KOPT-K1 (cell line): ENCODE results near the gene BICD1.

Experiments
- H3K27ac ChIP-seq: fragments of 200-600 bp; sonication (generic); 2 replicates; pipeline ENCODE4 v1.5.1; 2016; ENCODE audit warnings: antibody characterized with exemption, mild to moderate bottlenecking, low read depth, low read length; ENCODE audit not compliant: poor library complexity, severe bottlenecking
- H3K36me3 ChIP-seq: fragments of 200-600 bp; sonication (generic); 2 replicates; pipeline ENCODE4 v1.5.1; 2017; ENCODE audit warnings: antibody characterized with exemption, mild to moderate bottlenecking, low read length, moderate library complexity; ENCODE audit not compliant: insufficient read depth
- H3K9me3 ChIP-seq: fragments of 200-600 bp; sonication (generic); 2 replicates; pipeline ENCODE4 v1.5.1; 2017; ENCODE audit warnings: antibody characterized with exemption, low read length, mild to moderate bottlenecking; ENCODE audit not compliant: insufficient read depth, poor library complexity, severe bottlenecking

The BICD1 gene

DNA sequence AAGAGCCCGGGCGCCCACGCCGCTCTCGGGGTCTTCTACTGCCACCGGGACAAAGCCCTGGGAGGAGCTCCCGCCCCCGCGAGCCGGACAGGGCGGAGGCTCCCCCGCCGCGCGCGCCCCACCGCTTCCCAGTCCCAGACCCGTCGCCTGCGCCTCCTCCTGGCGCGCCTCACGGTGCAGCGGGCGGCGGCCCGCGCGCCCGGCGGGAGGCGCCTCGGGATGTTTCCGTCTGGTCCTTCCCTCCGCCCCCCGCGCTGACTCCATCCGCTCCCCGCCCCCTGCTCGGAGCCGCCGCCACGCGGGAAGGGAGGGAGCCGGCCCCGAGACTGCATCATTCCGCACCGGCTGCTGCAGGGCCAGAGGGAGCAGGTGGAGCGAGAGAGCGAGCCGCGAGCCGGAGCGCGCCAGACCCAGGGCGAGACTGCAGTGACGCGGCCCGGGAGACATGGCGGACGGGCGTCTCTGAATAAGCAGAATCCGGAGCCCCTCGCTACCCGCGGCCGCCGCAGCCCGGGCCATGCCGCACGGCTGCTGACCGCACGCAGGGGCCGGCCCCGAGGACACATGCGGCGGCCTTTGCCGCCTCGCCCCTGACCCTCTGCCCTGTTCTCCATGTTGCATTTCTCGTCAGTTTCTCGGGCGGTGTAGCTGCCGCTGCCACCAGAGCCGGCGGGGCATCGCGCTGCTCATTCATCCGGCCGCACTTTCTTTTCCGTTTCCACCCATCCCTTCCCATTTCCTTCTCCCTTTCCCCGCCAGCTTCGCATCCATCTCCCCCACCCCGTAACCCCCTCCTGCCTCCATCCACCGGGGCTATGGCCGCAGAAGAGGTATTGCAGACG lies at the start of gene BICD1:
Gene BICD1 (plus strand): TSS at position 331 of the 842 bp plus-strand sequence. CDS start 485 bp downstream, at position 816.
- Histone ChIP-seq H3K9me3 (no peaks in the 10 kb centered on the region), H3K27ac (peak within 1 kb of the TSS; percentile 79), H3K36me3 (peaks cover 6% of the 10 kb centered on the region; the same call in 1 of the 2 replicates)

DNA sequence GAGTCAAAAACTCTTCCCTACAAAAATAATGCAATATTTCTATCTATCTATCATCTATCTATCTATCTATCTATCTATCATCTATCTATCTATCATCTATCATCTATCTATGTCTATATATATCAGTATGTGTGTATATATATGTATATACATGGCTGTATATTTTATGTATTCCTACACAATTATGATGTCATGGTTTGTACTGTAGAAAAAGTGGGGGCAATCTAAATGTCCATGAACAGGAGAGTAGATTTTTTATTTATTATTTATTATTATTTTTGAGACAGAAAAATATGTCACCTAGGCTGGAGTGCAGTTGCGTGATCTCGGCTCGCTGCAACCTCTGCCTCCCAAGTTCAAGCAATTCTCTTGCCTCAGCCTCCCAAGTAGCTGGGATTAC lies 45.6 kb upstream of the BICD1 start:
- Histone ChIP-seq H3K9me3 (no peaks in the 10 kb centered on the region), H3K27ac (no peak overlapping the region)

DNA sequence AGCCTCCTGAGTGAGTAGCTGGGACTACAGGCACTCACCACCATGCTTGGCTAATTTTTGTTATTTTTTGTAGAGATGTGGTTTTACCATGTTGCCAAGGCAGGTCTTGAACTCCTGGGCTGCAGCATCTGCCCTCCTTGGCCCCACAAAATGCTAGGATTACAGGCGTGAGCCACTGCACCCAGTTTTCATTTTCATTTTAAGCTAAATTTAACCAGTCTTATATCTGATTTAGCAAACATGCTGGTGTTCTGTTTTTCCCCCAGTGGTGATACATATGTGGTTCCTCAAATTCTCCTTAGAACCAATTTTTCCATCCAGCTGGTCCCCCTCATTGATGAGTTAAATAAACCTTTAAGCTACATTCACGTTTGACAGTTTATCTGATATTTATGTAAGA lies 43.8 kb upstream of the BICD1 start:
- H3K27ac ChIP-seq: no peak overlapping the region
- no peaks in the 10 kb centered on the region for H3K9me3 ChIP-seq
- H3K36me3 ChIP-seq: no peaks in the 10 kb centered on the region

More for the DNA sequence above, 45.6 kb upstream of the BICD1 start:
- no peaks in the 10 kb centered on the region for H3K36me3 ChIP-seq

DNA sequence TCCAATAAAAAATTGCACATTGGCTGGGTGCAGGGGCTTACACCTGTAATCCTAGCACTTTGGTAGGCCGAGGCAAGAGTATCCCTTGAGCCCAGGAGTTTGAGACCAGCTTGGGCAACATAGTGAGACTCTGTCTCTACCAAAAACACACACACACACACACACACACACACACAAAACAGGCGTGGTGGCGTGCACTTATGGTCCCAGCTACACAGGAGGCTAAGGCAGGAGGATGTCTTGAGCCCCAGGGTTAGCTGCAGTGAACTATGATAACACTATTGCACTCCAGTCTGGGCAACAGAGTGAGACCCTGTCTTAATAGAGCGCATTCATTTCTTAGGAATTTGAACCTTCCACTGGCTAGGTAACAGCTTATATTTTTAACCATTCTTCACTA lies 42.9 kb upstream of the BICD1 start:
- Histone ChIP-seq H3K9me3 (no peaks in the 10 kb centered on the region), H3K36me3 (no peaks in the 10 kb centered on the region), H3K27ac (no peak overlapping the region)

DNA sequence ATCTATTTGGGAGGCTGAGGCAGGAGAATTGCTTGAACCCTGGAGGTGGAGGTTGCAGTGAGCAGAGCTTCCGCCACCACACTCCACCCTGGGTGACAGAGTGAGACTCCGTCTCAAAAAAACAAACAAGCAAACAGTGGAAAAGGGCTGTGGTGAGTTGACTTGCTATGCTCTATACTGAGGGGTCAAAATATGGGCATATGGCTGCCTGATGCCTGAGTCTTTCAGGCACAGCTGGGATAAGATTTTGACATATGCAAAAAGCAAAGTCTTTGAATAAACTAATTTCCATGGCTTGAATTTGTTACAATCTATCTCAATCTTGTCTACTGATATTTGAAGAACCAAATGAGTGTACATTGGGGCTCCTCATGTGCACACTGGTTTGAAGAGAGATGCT lies 40.4 kb upstream of the BICD1 start:
- Histone ChIP-seq H3K9me3 (no peaks in the 10 kb centered on the region), H3K27ac (no peak overlapping the region), H3K36me3 (no peaks in the 10 kb centered on the region)

DNA sequence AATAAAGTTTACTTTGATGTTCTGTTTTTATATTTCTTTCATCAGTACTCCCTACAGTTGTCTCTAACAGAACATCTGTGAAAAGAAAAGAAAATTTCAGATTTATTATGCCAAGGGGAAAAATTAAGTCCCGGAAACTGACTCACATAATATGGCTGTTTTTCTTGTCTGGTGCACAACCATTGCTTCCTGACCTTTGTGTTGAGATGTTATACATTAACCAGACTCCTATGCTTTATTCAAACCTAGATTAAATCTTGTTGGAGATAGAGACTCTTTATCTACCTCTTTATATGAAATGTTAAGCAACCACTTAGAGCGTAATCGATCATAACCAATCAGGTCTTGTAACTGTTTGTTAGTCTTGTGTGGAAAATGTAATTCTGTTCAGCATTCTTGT lies 37.6 kb upstream of the BICD1 start:
- Histone ChIP-seq H3K27ac (no peak overlapping the region), H3K36me3 (no peaks in the 10 kb centered on the region), H3K9me3 (no peaks in the 10 kb centered on the region)

DNA sequence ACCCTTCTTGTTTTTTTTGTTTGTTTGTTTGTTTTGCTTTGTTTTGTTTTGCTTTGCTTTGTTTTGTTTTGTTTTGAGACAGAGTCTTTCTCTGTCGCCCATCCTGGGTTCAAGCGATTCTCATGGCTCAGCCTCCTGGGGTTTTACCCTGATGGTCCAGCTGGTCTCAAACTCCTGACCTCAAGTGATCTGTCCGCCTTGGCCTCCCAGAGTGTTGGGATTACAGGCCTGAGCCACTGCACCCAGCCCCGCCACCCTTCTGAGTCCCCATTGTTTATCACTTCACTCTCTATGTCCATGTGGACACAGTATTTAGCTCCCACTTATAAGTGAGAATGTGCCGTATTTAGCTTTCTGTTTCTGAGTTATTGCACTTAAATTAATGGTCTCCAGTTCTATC lies 36.9 kb upstream of the BICD1 start:
- Histone ChIP-seq H3K27ac (no peak overlapping the region), H3K9me3 (no peaks in the 10 kb centered on the region), H3K36me3 (no peaks in the 10 kb centered on the region)

DNA sequence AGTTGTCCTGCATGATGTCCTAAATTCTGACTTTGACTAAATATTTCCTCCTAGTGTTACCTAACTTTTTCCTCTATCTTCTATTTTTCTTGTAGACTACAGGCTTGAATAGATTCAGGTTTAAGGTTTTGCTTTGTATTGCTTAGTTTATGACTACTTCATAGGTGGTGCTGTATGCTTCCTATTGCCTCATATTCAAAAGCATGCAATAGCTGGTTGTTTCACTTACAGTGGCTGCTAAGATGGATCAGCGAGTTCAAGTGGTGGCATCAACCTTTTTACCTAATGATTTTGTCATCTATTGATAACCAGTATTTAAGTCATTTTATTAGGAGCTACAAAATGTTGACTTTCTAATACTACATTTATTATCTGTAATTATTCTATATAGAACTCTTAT lies 36.3 kb upstream of the BICD1 start:
- no peaks in the 10 kb centered on the region for H3K9me3 ChIP-seq
- H3K27ac ChIP-seq: no peak overlapping the region
- H3K36me3 ChIP-seq: no peaks in the 10 kb centered on the region

DNA sequence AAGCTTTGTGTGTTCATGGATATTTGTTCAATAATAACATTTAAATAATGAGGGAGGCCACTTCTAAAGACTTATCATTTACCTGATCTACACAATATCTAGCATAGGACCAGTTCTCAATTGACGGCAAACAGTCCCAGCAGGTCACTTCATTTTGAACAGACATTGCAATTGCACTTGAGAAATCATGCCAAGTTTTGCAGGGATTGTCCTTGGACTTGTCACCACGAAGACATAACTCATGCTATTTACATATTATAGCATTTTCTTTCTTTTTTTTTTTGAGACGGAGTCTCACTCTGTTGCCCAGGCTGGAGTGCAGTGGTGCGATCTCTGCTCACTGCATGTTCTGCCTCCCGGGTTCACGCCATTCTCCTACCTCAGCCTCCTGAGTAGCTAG lies 34.5 kb upstream of the BICD1 start:
- H3K9me3 ChIP-seq: no peaks in the 10 kb centered on the region
- H3K36me3 ChIP-seq: no peaks in the 10 kb centered on the region
- no peak overlapping the region for H3K27ac ChIP-seq

DNA sequence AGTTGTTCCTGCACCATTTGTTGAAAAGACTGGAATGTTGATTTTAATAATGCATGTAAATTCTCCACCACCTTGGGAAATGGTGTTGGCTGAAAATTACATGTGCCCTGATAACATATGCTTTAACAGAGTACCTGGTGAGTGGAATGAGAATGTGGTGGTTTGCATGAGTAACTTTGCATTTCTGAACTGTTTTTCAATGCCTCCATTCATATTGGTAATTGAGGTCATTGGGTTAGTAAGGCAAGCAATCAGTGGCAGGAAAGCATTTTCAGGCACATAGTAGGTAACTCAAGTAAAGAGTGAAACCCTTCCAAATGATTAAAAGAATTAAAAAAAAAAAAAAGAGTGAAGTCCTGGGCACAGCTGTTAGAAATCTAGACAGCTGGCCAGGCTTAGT lies 32.2 kb upstream of the BICD1 start:
- no peaks in the 10 kb centered on the region for H3K9me3 ChIP-seq
- H3K36me3 ChIP-seq: no peaks in the 10 kb centered on the region
- H3K27ac ChIP-seq: no peak overlapping the region

DNA sequence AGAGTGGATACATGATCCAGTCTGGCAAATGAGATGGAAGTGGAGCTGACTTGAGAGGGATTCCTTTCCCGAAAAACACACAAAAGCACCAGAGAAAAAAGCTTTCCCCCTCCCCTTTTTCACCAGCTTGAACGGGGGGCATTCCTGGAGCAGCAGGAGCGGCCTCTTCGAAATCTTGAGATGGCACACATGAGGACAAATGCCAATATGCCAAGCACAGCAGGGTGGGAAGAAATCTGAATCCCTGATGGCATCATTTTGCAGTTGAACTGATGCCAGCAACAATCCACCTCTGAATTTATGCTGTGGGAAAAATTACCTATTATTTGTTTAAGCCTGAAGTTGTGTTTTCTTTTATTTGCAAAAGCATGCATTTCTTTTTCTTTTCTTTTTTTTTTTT lies 29.7 kb upstream of the BICD1 start:
- H3K36me3 ChIP-seq: no peaks in the 10 kb centered on the region
- no peak overlapping the region for H3K27ac ChIP-seq
- no peaks in the 10 kb centered on the region for H3K9me3 ChIP-seq

DNA sequence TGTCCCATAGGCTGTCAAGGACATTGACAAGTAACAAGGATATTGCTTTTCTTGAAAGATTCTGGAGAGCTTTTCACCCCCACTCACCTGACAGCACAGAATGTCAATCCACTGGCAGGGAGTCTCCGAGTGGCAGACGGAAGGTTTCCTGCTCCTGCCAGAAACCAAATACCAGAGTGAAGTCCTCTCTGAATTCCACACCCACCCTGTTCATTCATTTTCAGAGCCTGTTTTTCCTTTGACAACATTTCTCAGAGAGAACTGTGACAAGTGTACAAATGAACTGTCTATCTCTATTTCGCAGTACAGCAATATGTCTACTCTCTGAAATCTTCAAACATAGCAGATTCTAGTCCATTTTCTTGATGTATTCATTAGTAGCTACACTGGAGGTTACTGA lies 26.2 kb upstream of the BICD1 start:
- Histone ChIP-seq H3K9me3 (no peaks in the 10 kb centered on the region), H3K27ac (no peak overlapping the region), H3K36me3 (no peaks in the 10 kb centered on the region)

DNA sequence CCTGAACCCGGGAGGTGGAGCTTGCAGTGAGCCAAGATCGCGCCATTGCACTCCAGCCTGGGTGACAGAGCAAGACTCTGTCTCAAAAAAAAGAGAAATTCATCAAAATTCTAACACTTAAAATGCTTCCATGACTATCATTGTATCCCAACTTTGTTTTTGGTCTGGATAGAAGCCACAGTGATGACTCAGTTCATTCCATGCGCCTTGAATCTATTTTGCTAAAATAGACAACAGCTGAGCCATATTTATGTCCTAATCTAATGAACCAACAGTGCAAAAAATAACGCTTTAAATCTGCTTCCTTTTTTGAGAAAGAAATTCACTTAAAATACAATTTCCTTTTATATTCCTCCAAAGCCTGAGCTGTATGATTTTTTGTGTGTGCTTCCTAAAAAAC lies 23.2 kb upstream of the BICD1 start:
- H3K27ac ChIP-seq: no peak overlapping the region
- no peaks in the 10 kb centered on the region for H3K9me3 ChIP-seq
- H3K36me3 ChIP-seq: no peaks in the 10 kb centered on the region

DNA sequence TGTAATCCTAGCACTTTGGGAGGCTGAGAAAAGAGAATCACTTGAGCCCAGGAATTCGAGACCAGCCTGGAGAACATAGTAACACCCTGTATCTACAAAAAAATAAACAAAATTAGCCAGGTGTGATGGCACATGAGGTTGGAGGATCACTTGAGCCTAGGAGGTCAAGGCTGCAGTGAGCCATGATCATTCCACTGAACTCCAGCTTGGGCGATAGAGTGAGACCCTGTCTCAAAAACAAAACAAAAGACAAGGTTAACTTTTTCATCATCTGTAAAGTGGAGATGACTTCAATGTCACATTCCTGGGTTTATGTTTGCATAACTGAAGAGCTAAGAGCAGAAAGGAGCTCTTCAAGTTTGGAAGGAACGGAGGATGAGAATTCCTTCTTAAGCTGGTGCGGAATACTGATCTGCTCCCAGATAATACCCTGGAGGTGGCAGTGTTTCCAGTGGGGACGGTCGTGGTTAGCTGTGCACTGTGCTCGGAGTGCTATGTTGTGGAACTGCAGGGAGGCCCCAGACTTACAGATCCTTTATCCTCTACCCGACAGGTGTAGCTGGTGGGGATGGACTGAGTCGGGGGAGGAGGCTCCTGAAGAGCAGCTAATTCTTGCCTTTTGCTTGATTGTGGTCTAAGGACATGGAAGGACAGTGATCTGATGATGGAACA lies 22.5 kb upstream of the BICD1 start:
- H3K27ac ChIP-seq: no peak overlapping the region
- H3K9me3 ChIP-seq: no peaks in the 10 kb centered on the region
- no peaks in the 10 kb centered on the region for H3K36me3 ChIP-seq

DNA sequence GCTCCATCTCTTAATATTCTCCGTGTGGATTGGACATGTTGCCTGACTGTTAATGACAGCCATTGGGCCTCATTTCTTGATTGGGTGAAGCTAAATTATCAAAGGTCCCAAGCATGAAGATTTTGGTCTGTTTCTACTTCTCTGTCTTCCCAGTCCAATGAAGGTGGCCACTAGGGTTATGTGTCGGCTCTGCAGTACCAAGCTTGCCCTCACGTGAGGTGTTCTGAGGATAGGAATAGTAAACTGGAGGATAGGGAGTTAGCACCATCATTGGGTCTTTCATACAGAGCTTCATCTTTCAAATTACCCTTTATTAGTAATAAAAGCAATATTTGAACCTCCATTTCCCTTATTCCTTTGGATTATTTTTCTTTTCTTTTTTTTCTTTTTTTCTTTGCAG lies 21.9 kb upstream of the BICD1 start:
- H3K9me3 ChIP-seq: no peaks in the 10 kb centered on the region
- no peak overlapping the region for H3K27ac ChIP-seq
- no peaks in the 10 kb centered on the region for H3K36me3 ChIP-seq

DNA sequence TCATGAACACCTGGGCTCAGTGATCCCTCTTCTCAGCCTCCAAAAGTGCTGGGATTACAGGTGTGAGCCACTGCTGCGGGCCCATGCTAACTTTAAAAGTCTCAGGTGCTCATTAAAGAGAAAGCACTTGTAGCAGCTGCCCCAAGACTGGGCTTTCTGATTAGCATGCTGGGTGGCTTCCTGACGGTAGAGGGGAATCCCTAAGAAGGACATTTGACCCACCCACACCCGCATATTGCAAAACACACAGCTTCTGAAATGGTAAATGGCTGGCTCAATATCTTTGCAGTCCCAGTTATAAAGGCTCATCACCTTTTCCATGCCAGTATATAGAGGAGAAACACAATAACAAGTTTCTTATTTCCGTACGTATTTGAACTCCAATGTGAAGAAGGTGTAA lies 19.3 kb upstream of the BICD1 start:
- H3K9me3 ChIP-seq: no peaks in the 10 kb centered on the region
- no peak overlapping the region for H3K27ac ChIP-seq
- H3K36me3 ChIP-seq: no peaks in the 10 kb centered on the region
